ENCODE results near the gene FGA.
A peak's percentile ranks its signal among the peaks of the same experiment; 100 is the strongest.

GRCh38 chr4:154545689-154546088, 44.9 kb downstream of the FGA start:
- TF ChIP-seq CTCF (IDR thresholded peaks at IDR 0.05 in 2 of 3, conservative IDR thresholded peaks at IDR 0.05 in 1 of 3; ENCODE audit: control insufficient read depth in 2 of 3, extremely low read depth in 1 of 3, insufficient read depth in 1 of 3, low read depth in 3 of 3, low read length in 3 of 3) = peak in 1 of 3 experiments; percentile 6; a peak in 1 of 6 replicates
- no peak for TF ChIP-seq POLR2A (IDR thresholded peaks at IDR 0.05; ENCODE audit: low read depth, low read length)
- TF ChIP-seq RELA (IDR thresholded peaks at IDR 0.05; ENCODE audit: borderline replicate concordance, partially characterized antibody) = no peak
- no peak for TF ChIP-seq ZSCAN29 (IDR thresholded peaks at IDR 0.05)
- no peak for TF ChIP-seq TCF12 (IDR thresholded peaks at IDR 0.05; ENCODE audit: low read depth, low read length)
- no peak for TF ChIP-seq BMI1 (IDR thresholded peaks at IDR 0.05; ENCODE audit: borderline replicate concordance)
- TF ChIP-seq SMAD1 (IDR thresholded peaks at IDR 0.05; ENCODE audit: low read depth, partially characterized antibody) = no peak

Measured in GM12878 (cell line).